SJSA1 (cell line): ENCODE results near the gene PLA2G2C. TPM values are rescaled to one million over a fixed set of nuclear protein-coding genes. Genes with fewer than 3 reads are reported as not detected.

Experiments
- DNase-seq, 2 experiments: peaks; one replicate each; pipeline ENCODE4 v3.0.0-alpha.2; 2015 to 2020; ENCODE audit warnings: low spot score in 2 of 2, low read depth in 1 of 2
- H3K27ac ChIP-seq: fragments of 250-450 bp; sonication (Bioruptor Pico); 2 replicates; pipeline ENCODE4 v1.5.1; 2020; ENCODE audit warnings: mild to moderate bottlenecking, moderate library complexity
- H3K27me3 ChIP-seq: fragments of 250-450 bp; sonication (Bioruptor Pico); replicated peaks from 2 replicates; pipeline ENCODE4 v1.5.1; 2020; ENCODE audit warnings: mild to moderate bottlenecking, moderate library complexity
- H3K36me3 ChIP-seq: fragments of 250-450 bp; sonication (Bioruptor Pico); 2 replicates; pipeline ENCODE4 v1.5.1; 2020; ENCODE audit warnings: mild to moderate bottlenecking
- H3K4me1 ChIP-seq: fragments of 250-450 bp; sonication (Bioruptor Pico); replicated peaks from 2 replicates; pipeline ENCODE4 v1.6.1; 2021; ENCODE audit warnings: mild to moderate bottlenecking
- H3K4me3 ChIP-seq: fragments of 250-450 bp; sonication (Bioruptor Pico); 2 replicates; pipeline ENCODE4 v1.5.1; 2020; ENCODE audit warnings: mild to moderate bottlenecking
- H3K9me3 ChIP-seq: fragments of 250-450 bp; sonication (Bioruptor Pico); replicated peaks from 2 replicates; pipeline ENCODE4 v1.5.1; 2020; ENCODE audit warnings: mild to moderate bottlenecking
- total RNA-seq: library from RNA; depleted of rRNA; stranded (reverse); fragments of >200 nt; shearing (Covaris generic); gene quantifications from 2 replicates; pipeline ENCODE4 v1.2.3, GENCODE V29; 2014

PLA2G2C gene
- total RNA-seq, 1 experiment from 2014 or later, result not detected

DNA sequence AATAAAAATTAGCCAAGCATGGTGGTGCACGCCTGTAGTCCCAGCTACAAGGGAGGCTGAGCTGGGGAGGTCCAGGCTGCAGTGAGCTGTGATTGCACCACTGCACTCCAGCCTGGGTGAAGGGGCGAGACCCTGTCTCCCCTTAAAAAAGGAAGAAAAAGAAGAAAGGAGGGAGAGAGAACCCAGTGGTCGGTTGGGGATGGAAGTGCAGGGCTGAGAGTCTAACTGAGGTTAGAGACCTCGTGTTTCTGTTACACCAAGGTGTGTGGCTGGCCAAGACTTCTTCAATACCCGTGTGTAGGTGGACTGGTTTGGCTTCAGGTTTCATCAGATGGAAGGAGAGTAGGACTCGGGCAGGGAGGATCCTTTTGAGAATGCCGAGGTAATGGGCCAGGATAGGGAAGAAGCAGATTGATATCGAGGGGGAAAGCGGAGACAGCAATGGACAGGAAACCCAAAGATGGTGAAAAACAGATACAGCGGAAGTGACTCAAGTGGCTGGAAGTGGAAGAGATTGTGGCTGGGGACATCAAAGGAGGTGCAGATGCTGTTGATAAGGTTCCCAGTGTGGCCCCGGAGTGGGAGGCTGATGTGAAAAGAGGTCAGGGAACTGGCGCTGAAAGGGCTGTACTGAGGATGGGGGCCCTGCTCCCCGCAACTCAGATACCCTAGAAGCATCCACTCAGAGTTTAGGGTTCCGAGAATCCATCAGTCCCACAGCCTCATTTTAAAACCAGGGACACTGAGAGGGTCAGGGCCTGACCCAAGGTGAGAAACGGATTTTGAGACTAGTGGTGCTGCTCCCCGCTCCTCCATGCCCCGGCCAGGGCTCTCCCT lies 1.1 kb downstream of the PLA2G2C start:
- no peak overlapping the region for H3K27ac ChIP-seq
- DNase-seq, result no peak
- no peak overlapping the region for H3K4me3 ChIP-seq
- H3K4me1 ChIP-seq, result no peaks in the 10 kb centered on the region
- H3K9me3 ChIP-seq, result no peaks in the 10 kb centered on the region
- peaks cover 58% of the 10 kb centered on the region for H3K27me3 ChIP-seq
- H3K36me3 ChIP-seq, result no peaks in the 10 kb centered on the region

- Histone ChIP-seq H3K9me3 (no peaks in the 10 kb centered on the region), H3K27me3 (peaks cover 58% of the 10 kb centered on the region), H3K4me1 (no peaks in the 10 kb centered on the region), H3K4me3 (no peak overlapping the region), H3K27ac (no peak overlapping the region), H3K36me3 (no peaks in the 10 kb centered on the region)
- no peak for DNase-seq
Measured at GRCh38 chr1:20184481-20184900, 1.8 kb downstream of the PLA2G2C start.

DNA sequence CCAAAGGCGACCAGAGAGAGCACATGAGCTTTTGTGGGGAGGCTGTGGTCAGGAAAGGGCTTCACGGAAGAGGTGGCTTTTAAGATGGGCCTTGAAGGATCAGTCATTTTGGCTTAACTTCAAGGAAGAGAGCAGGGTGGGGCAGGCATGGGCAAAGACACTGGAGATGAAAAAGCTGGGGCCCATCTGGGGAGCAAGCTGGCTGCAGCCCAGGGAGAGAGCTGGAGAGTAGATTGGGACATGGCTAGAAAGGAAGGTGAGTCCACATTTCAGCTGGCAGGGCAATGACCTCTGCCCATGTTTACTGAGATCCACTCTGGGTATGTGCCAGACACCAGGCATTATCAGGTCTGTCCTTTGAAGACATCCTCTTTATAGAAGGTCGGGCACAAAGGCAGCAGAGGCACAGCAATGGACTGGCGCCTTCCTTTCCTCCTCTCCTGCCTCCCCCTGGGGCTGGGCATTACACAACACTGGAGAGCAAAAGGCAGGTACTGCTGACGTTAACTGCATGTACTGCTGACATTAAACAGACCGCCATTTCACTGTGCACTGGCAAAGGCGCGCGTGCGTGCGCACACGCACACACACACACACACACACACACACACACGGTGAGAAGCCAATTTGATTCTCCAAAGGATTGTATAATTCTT lies 2.6 kb downstream of the PLA2G2C start:
- Histone ChIP-seq H3K27ac (no peak overlapping the region), H3K4me3 (no peak overlapping the region), H3K36me3 (no peaks in the 10 kb centered on the region), H3K9me3 (no peaks in the 10 kb centered on the region), H3K4me1 (no peaks in the 10 kb centered on the region), H3K27me3 (peaks cover 51% of the 10 kb centered on the region)
- DNase-seq, result no peak

DNA sequence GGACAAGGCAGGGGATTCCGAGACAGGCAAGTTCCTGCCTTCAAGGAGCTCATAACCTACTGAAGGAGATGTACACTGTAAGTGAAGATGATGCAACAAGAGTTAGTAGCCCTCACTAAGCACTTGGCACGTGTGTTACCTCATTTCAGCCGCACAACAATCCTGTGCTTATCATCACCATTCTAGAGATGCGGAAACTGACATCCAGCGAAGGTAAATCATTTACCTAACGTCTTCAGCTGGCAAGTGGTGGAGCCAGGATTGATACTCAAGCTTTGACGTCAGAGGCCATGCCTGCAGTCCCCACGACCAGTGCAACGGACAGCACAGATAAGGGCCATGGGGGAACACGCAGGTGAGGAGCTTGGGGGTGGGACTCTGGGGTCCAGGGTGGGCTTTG lies 3.3 kb downstream of the PLA2G2C start:
- Histone ChIP-seq H3K9me3 (no peaks in the 10 kb centered on the region), H3K4me1 (no peaks in the 10 kb centered on the region), H3K36me3 (no peaks in the 10 kb centered on the region), H3K4me3 (no peak overlapping the region), H3K27me3 (peaks cover 46% of the 10 kb centered on the region), H3K27ac (no peak overlapping the region)
- no peak for DNase-seq

DNA sequence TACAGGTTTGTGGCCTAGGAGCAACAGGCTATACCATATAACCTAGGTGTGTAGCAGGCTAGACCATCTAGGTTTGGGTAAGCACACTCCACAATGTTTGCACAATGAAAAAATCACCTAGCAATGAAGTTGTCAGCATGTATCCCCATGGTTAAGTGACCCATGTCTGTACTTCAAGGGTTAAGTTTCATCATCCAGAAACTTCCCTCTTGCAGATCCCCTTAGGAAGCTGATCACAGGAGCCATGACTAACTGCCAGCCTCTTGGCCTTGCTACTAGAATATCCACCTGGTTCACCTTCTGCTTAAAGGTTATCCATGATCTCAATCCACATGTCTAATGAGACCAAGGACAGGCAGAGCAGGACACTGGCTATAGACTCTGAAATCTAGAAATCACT lies 3.9 kb downstream of the PLA2G2C start:
- Histone ChIP-seq H3K36me3 (no peaks in the 10 kb centered on the region), H3K9me3 (no peaks in the 10 kb centered on the region), H3K27ac (no peak overlapping the region), H3K4me3 (no peak overlapping the region), H3K27me3 (peaks cover 44% of the 10 kb centered on the region), H3K4me1 (no peaks in the 10 kb centered on the region)
- no peak for DNase-seq

DNA sequence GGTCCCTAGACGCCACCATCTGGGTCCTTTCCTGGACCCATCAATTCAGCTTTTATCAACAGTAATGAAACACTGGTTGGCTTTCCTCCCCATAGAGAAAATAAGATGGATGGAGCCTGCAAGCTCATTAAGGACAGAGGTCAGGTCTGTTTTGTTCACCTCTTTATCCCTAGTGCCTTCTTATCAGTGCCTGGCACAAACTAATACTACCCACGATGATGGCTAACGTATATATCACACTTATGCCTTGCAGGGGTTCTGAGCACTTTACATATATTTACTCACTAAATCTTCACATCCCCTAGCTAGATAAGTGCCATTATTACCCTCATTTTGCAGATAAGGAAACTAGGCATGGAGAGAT lies 5.5 kb downstream of the PLA2G2C start:
- Histone ChIP-seq H3K27me3 (peaks cover 42% of the 10 kb centered on the region), H3K4me1 (no peaks in the 10 kb centered on the region), H3K4me3 (no peak overlapping the region), H3K9me3 (no peaks in the 10 kb centered on the region), H3K27ac (no peak overlapping the region), H3K36me3 (no peaks in the 10 kb centered on the region)
- DNase-seq, result no peak

DNA sequence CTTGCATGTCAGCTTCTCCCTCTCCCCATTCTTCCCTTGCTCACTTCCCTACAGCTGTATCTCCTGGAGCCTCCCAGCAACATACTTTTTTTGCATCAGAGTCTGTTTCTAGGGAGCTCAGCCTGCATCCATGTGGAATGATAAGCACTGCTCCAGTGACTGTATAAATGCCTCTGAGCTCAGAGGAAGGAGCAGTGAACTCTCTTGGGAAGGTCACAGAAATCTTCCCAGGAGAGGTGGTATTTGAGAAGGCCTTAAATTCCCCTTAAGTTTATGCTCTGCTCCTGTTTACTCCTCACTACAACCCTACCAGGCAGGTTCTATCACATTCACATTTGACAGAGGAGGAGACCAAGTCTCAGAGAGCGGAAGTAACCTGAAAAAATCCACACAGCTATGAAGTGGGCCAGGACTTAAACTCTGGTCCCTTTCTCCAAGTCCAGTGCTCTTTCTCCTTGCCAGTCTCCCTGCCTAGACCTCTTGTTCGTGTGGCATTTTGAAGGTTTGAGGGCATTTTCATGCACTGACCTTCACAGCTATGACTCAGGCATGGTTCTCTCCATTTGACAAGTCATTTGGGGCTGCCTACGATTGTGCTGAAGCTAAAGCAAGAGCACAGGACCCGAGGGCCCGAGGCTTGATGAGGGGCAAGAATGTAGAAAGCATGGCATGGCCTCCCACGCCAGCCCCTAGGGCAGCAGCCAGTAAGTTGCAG lies 6.0 kb downstream of the PLA2G2C start:
- Histone ChIP-seq H3K36me3 (no peaks in the 10 kb centered on the region), H3K9me3 (no peaks in the 10 kb centered on the region), H3K27ac (no peak overlapping the region), H3K4me3 (no peak overlapping the region), H3K4me1 (no peaks in the 10 kb centered on the region), H3K27me3 (peaks cover 38% of the 10 kb centered on the region)
- DNase-seq, result no peak

GRCh38 chr1:20179371-20180128 lies 6.8 kb downstream of the PLA2G2C start:
- Histone ChIP-seq H3K4me1 (no peaks in the 10 kb centered on the region), H3K4me3 (no peak overlapping the region), H3K27ac (no peak overlapping the region), H3K27me3 (peaks cover 33% of the 10 kb centered on the region), H3K36me3 (no peaks in the 10 kb centered on the region), H3K9me3 (no peaks in the 10 kb centered on the region)
- no peak for DNase-seq

- Histone ChIP-seq H3K4me1 (no peaks in the 10 kb centered on the region), H3K27me3 (peaks cover 29% of the 10 kb centered on the region), H3K4me3 (no peak overlapping the region), H3K36me3 (no peaks in the 10 kb centered on the region), H3K27ac (no peak overlapping the region), H3K9me3 (no peaks in the 10 kb centered on the region)
- DNase-seq, result no peak
Measured at GRCh38 chr1:20178634-20179370, 7.5 kb downstream of the PLA2G2C start.

DNA sequence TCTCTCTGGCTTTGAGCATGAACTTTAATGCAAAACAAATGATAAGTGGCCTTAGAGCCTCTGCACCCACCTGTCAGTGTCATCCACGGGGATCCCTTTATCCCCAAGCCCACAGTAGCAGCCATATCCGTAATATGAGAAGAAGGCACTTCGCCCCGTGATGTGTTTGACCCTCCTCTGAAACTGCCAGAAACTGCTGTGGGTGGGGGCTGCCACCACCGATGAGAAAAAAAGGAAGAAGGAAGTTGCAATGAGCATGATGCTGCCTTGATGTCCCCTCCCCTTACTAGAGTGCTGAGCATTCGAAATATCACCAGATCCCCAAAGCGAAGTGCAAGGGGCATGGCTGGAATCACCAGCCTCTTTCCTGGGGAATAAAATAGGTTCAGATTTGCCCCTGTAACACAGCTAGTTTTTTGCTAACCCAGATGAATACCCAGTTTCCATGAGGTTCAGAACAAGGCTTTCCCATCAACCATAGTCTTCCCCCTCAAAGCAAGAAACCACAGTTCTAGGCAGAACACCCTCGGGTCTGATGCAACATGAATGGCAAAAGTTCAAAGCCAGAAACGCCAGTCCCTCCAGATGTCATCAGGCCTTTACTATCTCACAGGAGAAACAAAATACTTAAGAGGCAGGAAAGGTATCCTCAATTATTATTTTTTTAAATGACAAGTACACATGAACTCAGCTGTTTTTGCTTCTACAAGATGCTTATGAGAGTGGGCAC lies 11.2 kb downstream of the PLA2G2C start:
- no peaks in the 10 kb centered on the region for H3K9me3 ChIP-seq
- H3K4me3 ChIP-seq, result no peak overlapping the region
- H3K36me3 ChIP-seq, result no peaks in the 10 kb centered on the region
- DNase-seq, result no peak
- H3K4me1 ChIP-seq, result no peaks in the 10 kb centered on the region
- peaks cover 26% of the 10 kb centered on the region; the same call in 1 of the 2 replicates for H3K27me3 ChIP-seq
- H3K27ac ChIP-seq, result no peak overlapping the region

GRCh38 chr1:20172033-20172590 lies 14.2 kb downstream of the PLA2G2C start:
- DNase-seq, result no peak
- peaks cover 13% of the 10 kb centered on the region; the same call in 1 of the 2 replicates for H3K27me3 ChIP-seq
- H3K36me3 ChIP-seq, result no peaks in the 10 kb centered on the region

DNA sequence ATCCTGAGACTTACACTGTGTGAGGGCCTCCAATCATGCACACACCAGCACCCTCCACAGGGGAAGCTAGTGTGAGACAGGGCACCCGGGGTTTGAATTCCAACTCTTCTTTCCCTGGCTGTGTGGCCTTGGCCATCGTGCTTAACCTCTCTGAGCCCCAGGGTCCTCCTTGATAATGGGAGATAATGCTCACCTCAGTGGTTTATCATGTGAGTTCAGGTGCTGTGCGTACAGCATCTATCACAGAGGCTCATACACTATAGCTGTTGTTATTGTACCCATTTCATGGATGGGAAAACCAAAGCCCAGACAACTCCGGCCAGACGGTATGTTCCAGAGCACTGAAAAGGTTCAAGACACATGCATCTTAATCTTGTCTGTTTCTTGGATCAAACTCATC lies 16.4 kb downstream of the PLA2G2C start:
- no peaks in the 10 kb centered on the region for H3K9me3 ChIP-seq
- no peaks in the 10 kb centered on the region for H3K4me1 ChIP-seq
- no peak for DNase-seq
- H3K4me3 ChIP-seq, result no peak overlapping the region
- H3K27me3 ChIP-seq, result 0 out of 2 replicates have a peak, but pooled peaks cover 2% of the 10 kb centered on the region
- H3K27ac ChIP-seq, result no peak overlapping the region
- no peaks in the 10 kb centered on the region for H3K36me3 ChIP-seq

More at GRCh38 chr1:20172033-20172590, 14.2 kb downstream of the PLA2G2C start:
- no peak overlapping the region for H3K4me3 ChIP-seq
- no peak overlapping the region for H3K27ac ChIP-seq
- H3K9me3 ChIP-seq, result no peaks in the 10 kb centered on the region
- H3K4me1 ChIP-seq, result no peaks in the 10 kb centered on the region
